Stimulated activated effector memory CD8-positive, alpha-beta T cell treated with anti-CD3 and anti-CD28 coated beads, Interleukin-12 subunit alpha, Interleukin-12 subunit beta, amount 100 ng/mL, for 72 hours (primary cell): Measurements from ENCODE around the gene HINT3.
"Not testable (repeated sequence)": the region's sequence is repeated elsewhere in the genome, so short reads cannot be mapped to it uniquely, and the experiment has no call there.

Experiments used
- ATAC-seq: fragments of 150-1000 bp; cut with Tn5 transposase; 2 replicates; pipeline ENCODE4 v1.10.0; 2021
- DNase-seq, 2 donors: peaks; one replicate each; pipeline ENCODE4 v3.0.0; 2021 to 2022; ENCODE audit warnings: low spot score in 2 of 2
- H3K27ac Mint-ChIP-seq: one replicate; pipeline ENCODE4 v1.8.0; 2022; ENCODE audit warnings: mild to moderate bottlenecking, mixed read lengths
- H3K36me3 Mint-ChIP-seq: one replicate; pipeline ENCODE4 v1.8.0; 2022; ENCODE audit warnings: mild to moderate bottlenecking, mixed read lengths
- H3K4me1 Mint-ChIP-seq: one replicate; pipeline ENCODE4 v1.8.0; 2022; ENCODE audit warnings: mixed read lengths
- H3K4me3 Mint-ChIP-seq: one replicate; pipeline ENCODE4 v1.8.0; 2022; ENCODE audit warnings: mild to moderate bottlenecking, mixed read lengths
- H3K9me3 Mint-ChIP-seq: one replicate; pipeline ENCODE4 v1.8.0; 2022; ENCODE audit warnings: mixed read lengths

Gene HINT3

GRCh38 chr6:125994670-125995488 is 38.3 kb downstream of the HINT3 start:
- no peak for DNase-seq
- H3K36me3 Mint-ChIP-seq: peaks cover 37% of the 10 kb centered on the region
- H3K4me3 Mint-ChIP-seq: no peak overlapping the region
- no peaks in the 10 kb centered on the region for H3K9me3 Mint-ChIP-seq
- no peak for ATAC-seq
- H3K27ac Mint-ChIP-seq: no peak overlapping the region
- peaks cover 6% of the 10 kb centered on the region for H3K4me1 Mint-ChIP-seq

GRCh38 chr6:125995972-125996580 is 39.5 kb downstream of the HINT3 start:
- Mint-ChIP-seq H3K36me3 (peaks cover 49% of the 10 kb centered on the region), H3K4me1 (peaks cover 6% of the 10 kb centered on the region), H3K27ac (no peak overlapping the region), H3K9me3 (no peaks in the 10 kb centered on the region), H3K4me3 (no peak overlapping the region)
- peak; percentile 85 for ATAC-seq
- DNase-seq: peak; percentile 56 to 74

- no peak overlapping the region for H3K27ac Mint-ChIP-seq
- H3K4me3 Mint-ChIP-seq: no peak overlapping the region
These were observed 46.4 kb downstream of the HINT3 start for GRCh38 chr6:126002755-126003679.

GRCh38 chr6:126007800-126008199 is 51.2 kb downstream of the HINT3 start:
- DNase-seq (no peak), ATAC-seq (no peak)
- peaks cover 2% of the 10 kb centered on the region for H3K4me1 Mint-ChIP-seq
- H3K27ac Mint-ChIP-seq: no peak overlapping the region
- H3K9me3 Mint-ChIP-seq: no peaks in the 10 kb centered on the region
- peaks cover 60% of the 10 kb centered on the region for H3K36me3 Mint-ChIP-seq
- H3K4me3 Mint-ChIP-seq: no peak overlapping the region

More at GRCh38 chr6:126002755-126003679, 46.4 kb downstream of the HINT3 start:
- no peaks in the 10 kb centered on the region for H3K9me3 Mint-ChIP-seq
- H3K4me1 Mint-ChIP-seq: peaks cover 7% of the 10 kb centered on the region
- DNase-seq (no peak), ATAC-seq (no peak)
- H3K36me3 Mint-ChIP-seq: peaks cover 69% of the 10 kb centered on the region

- H3K4me3 Mint-ChIP-seq: no peak overlapping the region
- no peaks in the 10 kb centered on the region for H3K9me3 Mint-ChIP-seq
- no peak for DNase-seq
- H3K36me3 Mint-ChIP-seq: peaks cover 72% of the 10 kb centered on the region
- no peak overlapping the region for H3K27ac Mint-ChIP-seq
- H3K4me1 Mint-ChIP-seq: no peaks in the 10 kb centered on the region
- ATAC-seq: no peak
These were observed 53.5 kb downstream of the HINT3 start for GRCh38 chr6:126010040-126010439.

GRCh38 chr6:126015863-126016262 is 59.3 kb downstream of the HINT3 start:
- no peak for DNase-seq

GRCh38 chr6:126016591-126016990 is 60.0 kb downstream of the HINT3 start:
- H3K36me3 Mint-ChIP-seq: peaks cover 93% of the 10 kb centered on the region
- no peak overlapping the region for H3K4me3 Mint-ChIP-seq
- no peaks in the 10 kb centered on the region for H3K9me3 Mint-ChIP-seq
- ATAC-seq: no peak
- DNase-seq: no peak
- no peaks in the 10 kb centered on the region for H3K4me1 Mint-ChIP-seq
- no peak overlapping the region for H3K27ac Mint-ChIP-seq

More at GRCh38 chr6:126015863-126016262, 59.3 kb downstream of the HINT3 start:
- H3K4me1 Mint-ChIP-seq: no peaks in the 10 kb centered on the region
- no peaks in the 10 kb centered on the region for H3K9me3 Mint-ChIP-seq
- no peak for ATAC-seq
- H3K36me3 Mint-ChIP-seq: peaks cover 93% of the 10 kb centered on the region
- H3K4me3 Mint-ChIP-seq: no peak overlapping the region
- no peak overlapping the region for H3K27ac Mint-ChIP-seq

- DNase-seq (no peak), ATAC-seq (no peak)
- Mint-ChIP-seq H3K36me3 (peaks cover 93% of the 10 kb centered on the region), H3K27ac (no peak overlapping the region), H3K9me3 (no peaks in the 10 kb centered on the region), H3K4me1 (no peaks in the 10 kb centered on the region), H3K4me3 (no peak overlapping the region)
These were observed 61.1 kb downstream of the HINT3 start for GRCh38 chr6:126017668-126018067.

GRCh38 chr6:126020305-126021050 is 63.9 kb downstream of the HINT3 start:
- H3K9me3 Mint-ChIP-seq: no peaks in the 10 kb centered on the region
- H3K36me3 Mint-ChIP-seq: peaks cover 87% of the 10 kb centered on the region
- no peak overlapping the region for H3K4me3 Mint-ChIP-seq
- ATAC-seq (no peak), DNase-seq (no peak)
- no peaks in the 10 kb centered on the region for H3K4me1 Mint-ChIP-seq
- H3K27ac Mint-ChIP-seq: no peak overlapping the region

GRCh38 chr6:126023474-126023873 is 66.9 kb downstream of the HINT3 start:
- H3K4me1 Mint-ChIP-seq, H3K27ac Mint-ChIP-seq, H3K9me3 Mint-ChIP-seq, ATAC-seq, H3K4me3 Mint-ChIP-seq, DNase-seq: not testable (repeated sequence)
- peaks cover 79% of the 10 kb centered on the region for H3K36me3 Mint-ChIP-seq

GRCh38 chr6:126026001-126026400 is 69.4 kb downstream of the HINT3 start:
- H3K4me1 Mint-ChIP-seq: no peaks in the 10 kb centered on the region
- H3K9me3 Mint-ChIP-seq: no peaks in the 10 kb centered on the region
- peaks cover 67% of the 10 kb centered on the region for H3K36me3 Mint-ChIP-seq
- no peak overlapping the region for H3K27ac Mint-ChIP-seq
- ATAC-seq (no peak), DNase-seq (no peak)
- no peak overlapping the region for H3K4me3 Mint-ChIP-seq

GRCh38 chr6:126027601-126028000 is 71.0 kb downstream of the HINT3 start:
- DNase-seq: no peak
- H3K4me3 Mint-ChIP-seq: no peak overlapping the region

More at GRCh38 chr6:126027601-126028000, 71.0 kb downstream of the HINT3 start:
- Mint-ChIP-seq H3K4me1 (no peaks in the 10 kb centered on the region), H3K9me3 (no peaks in the 10 kb centered on the region), H3K36me3 (peaks cover 57% of the 10 kb centered on the region), H3K27ac (no peak overlapping the region)
- no peak for ATAC-seq
